Thyroid gland (tissue), 4 donors: ENCODE measurements around the gene SCP2. TPM values are rescaled to one million over a fixed set of nuclear protein-coding genes. Genes with fewer than 3 reads are reported as not detected.

Source experiments
- DNase-seq, 2 donors: peaks; one replicate each; pipeline ENCODE4 v3.0.0-alpha.2; 2019
- H3K27ac ChIP-seq, 3 donors: fragments of 200-600 bp; sonication (generic); 1 replicate in 2 of 3; 2 replicates in 1 of 3; pipeline ENCODE4 v1.5.1; 2016 to 2019; ENCODE audit warnings: mild to moderate bottlenecking in 1 of 3, moderate library complexity in 1 of 3
- H3K27me3 ChIP-seq: fragments of 200-600 bp; sonication (generic); one replicate; pipeline ENCODE4 v1.5.1; 2019
- H3K36me3 ChIP-seq, 2 donors: fragments of 200-600 bp; sonication (generic); one replicate each; pipeline ENCODE4 v1.5.1; 2016 to 2019
- H3K4me1 ChIP-seq, 2 donors: fragments of 200-600 bp; sonication (generic); one replicate each; pipeline ENCODE4 v1.5.1; 2017 to 2019
- H3K4me3 ChIP-seq, 3 donors: fragments of 200-600 bp; sonication (generic); replicated peaks in 1 of 3; 1 replicate in 2 of 3; 2 replicates in 1 of 3; pipeline ENCODE4 v1.5.1; 2016; ENCODE audit warnings: mild to moderate bottlenecking in 1 of 3
- H3K9me3 ChIP-seq: fragments of 200-600 bp; sonication (generic); one replicate; pipeline ENCODE4 v1.5.1; 2017
- POLR2A ChIP-seq, 2 donors: fragments of 450-650 bp; IDR thresholded peaks; one replicate each; pipeline ENCODE4 v1.6.1; 2017; ENCODE audit warnings: antibody characterized with exemption in 2 of 2, mild to moderate bottlenecking in 2 of 2, moderate library complexity in 1 of 2
- WGBS, 2 donors: methylation state at CpG; one replicate each; pipeline ENCODE4 v1.1.5; 2017; 5-methylcytosine and 5-hydroxymethylcytosine counted together
- intact Hi-C: fragments of 100-400 bp; cut with DNase I; formaldehyde crosslinking; loops from one replicate; pipeline ENCODE4 v1.15.1; 2023
- total RNA-seq, 4 donors: library from RNA; depleted of rRNA; stranded (reverse); fragments of >200 nt; gene quantifications; one replicate each; pipeline ENCODE4 v1.2.3, GENCODE V29; 2016
- TF ChIP-seq, protein P1 (sequence below), 6 experiments: fragments of 200-600 bp in 3 of 6; fragments of 450-650 bp in 3 of 6; sonication (generic) in 3 of 6; IDR thresholded peaks; one replicate each; pipeline ENCODE4 v1.5.1; 2016 to 2019; ENCODE audit warnings: antibody characterized with exemption in 6 of 6, mild to moderate bottlenecking in 2 of 6, inconsistent platforms in 1 of 6, moderate library complexity in 1 of 6

SCP2 gene
- total RNA-seq, 4 donors from 2014 or later, result 114 to 181 (median 164) TPM

DNA sequence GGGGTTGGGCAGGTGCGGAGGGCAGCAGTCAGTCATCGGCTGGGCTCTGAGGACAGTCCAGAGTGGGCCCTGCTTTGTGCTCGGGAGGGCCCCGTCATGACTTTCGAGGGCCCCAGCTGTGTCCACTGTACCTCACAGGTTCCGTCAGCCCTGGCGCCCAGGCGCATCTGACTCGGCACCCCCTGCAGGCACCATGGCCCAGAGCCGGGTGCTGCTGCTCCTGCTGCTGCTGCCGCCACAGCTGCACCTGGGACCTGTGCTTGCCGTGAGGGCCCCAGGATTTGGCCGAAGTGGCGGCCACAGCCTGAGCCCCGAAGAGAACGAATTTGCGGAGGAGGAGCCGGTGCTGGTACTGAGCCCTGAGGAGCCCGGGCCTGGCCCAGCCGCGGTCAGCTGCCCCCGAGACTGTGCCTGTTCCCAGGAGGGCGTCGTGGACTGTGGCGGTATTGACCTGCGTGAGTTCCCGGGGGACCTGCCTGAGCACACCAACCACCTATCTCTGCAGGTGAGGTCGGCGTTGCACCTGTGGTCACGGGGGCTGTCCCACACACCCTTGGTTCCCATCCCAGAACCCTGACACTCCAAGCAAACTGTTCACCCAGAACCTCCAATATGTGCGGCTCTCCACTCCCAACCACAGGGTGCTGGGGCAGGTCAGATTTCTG lies 142.7 kb downstream of the SCP2 start:
- no peak for DNase-seq
- intact Hi-C loops, result no loop called here

DNA sequence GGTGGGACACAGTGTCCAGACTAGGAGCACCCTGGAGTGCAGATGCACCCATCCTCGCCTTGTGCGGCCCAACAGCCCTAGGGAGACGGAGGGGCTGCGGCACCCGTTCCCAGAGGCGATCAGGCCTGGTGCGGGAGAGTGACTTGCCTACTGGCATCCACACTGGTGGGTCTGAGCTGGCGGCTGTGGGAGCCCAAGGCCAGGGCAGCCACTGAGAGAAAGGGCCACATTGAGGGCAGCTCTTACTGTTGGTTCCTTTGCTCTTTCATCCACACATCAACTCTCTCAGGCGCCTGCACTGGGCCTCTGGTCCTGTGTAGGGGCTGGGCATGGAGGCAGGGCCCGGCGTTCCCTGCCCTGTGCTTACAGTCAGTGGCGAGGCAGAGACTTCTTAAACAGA lies 143.5 kb downstream of the SCP2 start:
- H3K27me3 ChIP-seq, result no peaks in the 10 kb centered on the region
- TF ChIP-seq POLR2A (IDR thresholded peaks at IDR 0.05), result no peak
- TF ChIP-seq, protein P1, sequence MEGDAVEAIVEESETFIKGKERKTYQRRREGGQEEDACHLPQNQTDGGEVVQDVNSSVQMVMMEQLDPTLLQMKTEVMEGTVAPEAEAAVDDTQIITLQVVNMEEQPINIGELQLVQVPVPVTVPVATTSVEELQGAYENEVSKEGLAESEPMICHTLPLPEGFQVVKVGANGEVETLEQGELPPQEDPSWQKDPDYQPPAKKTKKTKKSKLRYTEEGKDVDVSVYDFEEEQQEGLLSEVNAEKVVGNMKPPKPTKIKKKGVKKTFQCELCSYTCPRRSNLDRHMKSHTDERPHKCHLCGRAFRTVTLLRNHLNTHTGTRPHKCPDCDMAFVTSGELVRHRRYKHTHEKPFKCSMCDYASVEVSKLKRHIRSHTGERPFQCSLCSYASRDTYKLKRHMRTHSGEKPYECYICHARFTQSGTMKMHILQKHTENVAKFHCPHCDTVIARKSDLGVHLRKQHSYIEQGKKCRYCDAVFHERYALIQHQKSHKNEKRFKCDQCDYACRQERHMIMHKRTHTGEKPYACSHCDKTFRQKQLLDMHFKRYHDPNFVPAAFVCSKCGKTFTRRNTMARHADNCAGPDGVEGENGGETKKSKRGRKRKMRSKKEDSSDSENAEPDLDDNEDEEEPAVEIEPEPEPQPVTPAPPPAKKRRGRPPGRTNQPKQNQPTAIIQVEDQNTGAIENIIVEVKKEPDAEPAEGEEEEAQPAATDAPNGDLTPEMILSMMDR (IDR thresholded peaks at IDR 0.05), result no peak
- H3K4me1 ChIP-seq, result no peaks in the 10 kb centered on the region
- WGBS, 2 donors, result 97 to 100% methylated on average over 4 to 10 of the region's 12 CpGs
- H3K36me3 ChIP-seq, result no peaks in the 10 kb centered on the region
- no peaks in the 10 kb centered on the region for H3K9me3 ChIP-seq
- no peak overlapping the region for H3K27ac ChIP-seq
- DNase-seq, result no peak
- no peak overlapping the region for H3K4me3 ChIP-seq
- intact Hi-C loops, result no loop called here

More for the DNA sequence above, 142.7 kb downstream of the SCP2 start:
- Histone ChIP-seq H3K4me1 (no peaks in the 10 kb centered on the region), H3K36me3 (no peaks in the 10 kb centered on the region), H3K27ac (no peak overlapping the region), H3K4me3 (no peak overlapping the region), H3K9me3 (no peaks in the 10 kb centered on the region), H3K27me3 (no peaks in the 10 kb centered on the region)
- no peak for TF ChIP-seq POLR2A (IDR thresholded peaks at IDR 0.05)
- TF ChIP-seq, protein P1 (IDR thresholded peaks at IDR 0.05), result no peak
- 89 to 94% methylated on average over 2 to 20 of the region's 31 CpGs for WGBS, 2 donors

DNA sequence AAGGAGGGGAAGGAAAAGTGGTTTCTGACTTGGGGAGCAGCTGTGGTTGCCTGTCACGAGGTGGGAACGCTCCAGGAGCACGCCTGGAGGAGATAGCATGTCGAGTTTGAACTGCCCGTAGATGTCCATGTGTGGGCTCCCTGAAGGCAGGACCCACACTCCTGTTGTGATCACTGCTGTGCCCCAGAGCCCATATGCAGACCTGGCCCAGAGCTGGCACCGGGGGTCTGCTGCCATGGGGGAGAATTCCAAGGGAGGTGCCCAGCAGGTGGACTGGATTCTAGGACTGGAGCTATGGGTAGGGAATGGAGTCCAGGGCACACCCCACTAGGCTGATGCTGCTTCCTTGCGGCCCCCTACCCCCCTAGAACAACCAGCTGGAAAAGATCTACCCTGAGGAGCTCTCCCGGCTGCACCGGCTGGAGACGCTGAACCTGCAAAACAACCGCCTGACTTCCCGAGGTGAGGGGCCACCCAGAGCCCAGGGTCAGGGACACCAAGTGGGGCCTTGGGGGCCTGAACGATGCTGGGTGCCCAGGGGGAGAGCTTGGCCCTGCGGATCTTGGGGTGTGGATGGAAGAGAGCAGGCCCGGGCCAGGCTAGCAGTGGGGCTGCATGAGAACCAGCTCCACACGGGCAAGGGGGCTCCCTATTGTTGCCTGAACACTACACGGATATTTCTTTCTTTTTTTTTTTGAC lies 144.2 kb downstream of the SCP2 start:
- Histone ChIP-seq H3K9me3 (no peaks in the 10 kb centered on the region), H3K27me3 (no peaks in the 10 kb centered on the region), H3K36me3 (no peaks in the 10 kb centered on the region), H3K27ac (no peak overlapping the region), H3K4me3 (no peak overlapping the region), H3K4me1 (no peaks in the 10 kb centered on the region)
- 88 to 90% methylated on average over 11 to 16 of the region's 17 CpGs for WGBS, 2 donors
- intact Hi-C loops, result no loop called here
- TF ChIP-seq POLR2A (IDR thresholded peaks at IDR 0.05), result no peak
- TF ChIP-seq, protein P1 (IDR thresholded peaks at IDR 0.05), result no peak
- DNase-seq, result no peak

DNA sequence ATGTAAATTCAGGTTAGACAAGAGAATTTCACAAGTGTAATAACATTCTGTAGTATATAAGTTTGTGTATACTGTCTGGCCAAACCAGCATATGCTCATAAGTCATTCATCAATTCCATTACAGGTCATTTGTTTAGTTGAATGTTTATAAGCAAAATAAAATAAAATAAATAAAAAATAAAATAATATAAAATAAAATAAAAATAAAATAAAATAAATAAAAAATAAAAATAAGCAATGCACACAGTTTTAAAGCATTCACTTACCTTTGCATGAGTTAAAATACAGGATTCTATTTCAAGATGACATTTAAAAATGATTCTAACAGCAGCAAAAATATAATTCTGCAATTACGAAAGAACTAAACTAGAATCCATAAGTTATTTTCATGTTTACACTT lies 144.8 kb downstream of the SCP2 start:
- H3K4me3 ChIP-seq, result no peak overlapping the region
- H3K36me3 ChIP-seq, result no peaks in the 10 kb centered on the region
- no peak overlapping the region for H3K27ac ChIP-seq
- 94 to 99% methylated on average over 1 of the region's 1 CpG for WGBS, 2 donors
- no peak for DNase-seq
- no peaks in the 10 kb centered on the region for H3K27me3 ChIP-seq
- TF ChIP-seq, protein P1 (IDR thresholded peaks at IDR 0.05), result no peak
- no peak for TF ChIP-seq POLR2A (IDR thresholded peaks at IDR 0.05)
- no peaks in the 10 kb centered on the region for H3K4me1 ChIP-seq
- intact Hi-C loops, result no loop called here
- H3K9me3 ChIP-seq, result no peaks in the 10 kb centered on the region

DNA sequence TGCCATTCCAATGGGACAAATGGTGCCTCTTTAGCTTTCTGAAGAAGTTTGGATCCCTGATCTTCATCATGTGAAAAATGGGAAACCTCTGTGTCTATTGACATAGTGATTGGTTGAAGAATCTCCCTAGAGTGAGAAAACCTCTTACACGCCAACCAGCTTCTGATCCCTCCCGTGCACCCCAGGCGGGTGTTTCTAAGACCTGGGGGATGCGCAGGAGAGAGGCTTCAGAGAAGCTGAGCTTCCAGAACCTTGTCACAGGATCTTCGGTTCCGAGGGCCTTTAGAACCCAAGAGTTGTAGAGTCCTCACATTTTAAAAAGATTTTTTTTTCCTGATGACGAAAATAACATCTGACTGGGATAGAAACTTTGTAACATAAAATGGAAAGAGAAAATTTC lies 146.2 kb downstream of the SCP2 start:
- TF ChIP-seq POLR2A (IDR thresholded peaks at IDR 0.05), result no peak
- TF ChIP-seq, protein P1 (IDR thresholded peaks at IDR 0.05), result no peak

More for the DNA sequence above, 146.2 kb downstream of the SCP2 start:
- no peaks in the 10 kb centered on the region for H3K4me1 ChIP-seq
- H3K4me3 ChIP-seq, result no peak overlapping the region
- 90 to 97% methylated on average over 7 of the region's 7 CpGs for WGBS, 2 donors
- DNase-seq, result no peak
- intact Hi-C loops, result no loop called here
- H3K27me3 ChIP-seq, result no peaks in the 10 kb centered on the region
- no peaks in the 10 kb centered on the region for H3K9me3 ChIP-seq
- H3K27ac ChIP-seq, result no peak overlapping the region
- no peaks in the 10 kb centered on the region for H3K36me3 ChIP-seq
